GM21515 (cell line): ENCODE data around the gene IL31.

Experiments used
- ATAC-seq: cut with Tn5 transposase; IDR thresholded peaks from one replicate; pipeline ENCODE4 v1.9.1; 2021; ENCODE audit not compliant: unreplicated experiment

IL31 gene

DNA sequence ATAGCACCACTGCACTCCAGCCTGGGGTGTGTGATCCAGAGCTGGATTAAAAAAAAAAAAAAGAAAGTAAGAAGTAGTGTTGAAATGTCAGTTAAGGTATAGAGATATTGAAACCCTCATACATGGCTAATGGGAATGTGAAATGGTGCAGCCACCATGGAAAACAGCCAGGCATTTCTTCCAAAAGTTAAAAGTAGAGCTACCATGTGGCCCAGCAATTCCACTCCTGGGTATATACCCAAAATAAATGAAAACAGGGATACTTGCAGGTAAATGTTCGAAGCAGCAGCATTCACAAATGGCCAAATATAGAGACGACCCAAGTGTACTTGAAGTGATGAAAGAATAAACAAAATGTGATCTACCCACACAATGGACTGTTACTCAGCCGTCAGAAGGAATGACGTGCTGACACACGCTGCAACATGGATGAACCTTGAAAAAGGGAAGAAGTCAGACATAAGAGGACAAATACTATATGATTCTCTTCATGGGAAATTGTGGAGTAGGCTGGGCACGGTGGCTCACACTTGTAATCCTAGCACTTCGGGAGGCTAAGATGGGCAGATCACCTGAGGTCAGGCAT lies 15.2 kb downstream of the IL31 start:
- no peak for ATAC-seq

DNA sequence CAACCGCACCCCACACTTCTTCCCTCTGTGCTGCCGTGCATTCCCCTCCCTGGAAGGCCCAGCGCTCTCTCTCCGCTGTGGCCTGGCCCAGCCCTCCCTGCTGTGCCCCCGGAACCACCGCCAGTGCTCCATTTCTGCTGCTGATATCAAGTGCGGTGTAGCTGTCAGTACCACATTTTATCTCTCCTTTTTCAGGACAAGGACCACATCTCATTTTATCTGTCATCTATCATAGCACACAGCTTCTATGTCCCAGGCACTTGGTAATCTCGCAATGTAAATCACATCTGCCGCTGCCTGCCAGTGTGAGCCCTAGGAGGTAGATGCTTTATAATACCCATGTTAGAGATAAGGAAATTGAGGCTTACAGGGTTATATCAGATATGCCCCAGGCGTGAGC lies 18.3 kb downstream of the IL31 start:
- no peak for ATAC-seq

DNA sequence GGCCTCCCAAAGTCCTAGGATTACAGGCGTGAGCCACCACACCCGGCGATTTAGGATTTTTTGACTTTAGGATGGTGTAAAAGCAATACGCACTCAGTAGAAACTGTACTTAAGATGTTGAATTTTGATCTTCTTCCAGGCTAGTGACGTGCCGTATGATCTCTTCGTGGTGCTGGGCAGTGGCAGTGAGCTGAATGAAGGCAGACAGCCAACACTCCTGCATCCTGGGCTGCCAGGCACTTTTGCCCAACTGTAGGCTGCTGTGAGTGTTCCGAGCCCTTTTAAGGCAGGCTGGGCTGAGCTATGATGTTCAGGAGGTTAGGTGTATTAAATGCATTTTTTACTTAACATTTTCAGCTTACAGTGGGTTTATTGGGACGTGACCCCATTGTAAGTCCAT lies 21.3 kb downstream of the IL31 start:
- no peak for ATAC-seq

DNA sequence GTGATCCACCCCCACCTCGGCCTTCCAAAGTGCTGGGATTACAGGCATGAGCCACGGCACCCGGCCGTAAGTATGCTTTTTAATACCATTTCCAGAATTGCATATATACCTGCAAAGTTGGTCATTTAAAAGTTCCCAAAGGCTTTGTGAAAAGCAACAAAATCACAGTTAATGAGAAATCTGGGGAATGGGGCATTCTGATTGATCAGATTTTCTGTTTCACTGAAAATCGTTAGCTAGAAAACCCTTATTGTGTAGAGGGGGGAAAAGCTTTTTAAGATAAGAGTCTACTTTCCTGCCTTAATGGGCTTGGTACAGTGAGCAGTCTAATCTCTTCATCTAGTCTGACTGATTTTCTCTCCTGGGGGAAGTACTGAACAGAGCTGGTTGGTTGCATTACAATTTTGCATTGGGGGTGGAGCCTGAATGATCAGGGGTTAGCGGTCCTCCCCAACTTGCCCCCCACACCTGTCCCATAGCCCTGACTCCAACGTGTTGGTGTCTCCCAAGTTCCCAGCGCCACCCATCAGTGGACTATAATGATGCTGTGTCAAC lies 23.8 kb downstream of the IL31 start:
- no peak for ATAC-seq

DNA sequence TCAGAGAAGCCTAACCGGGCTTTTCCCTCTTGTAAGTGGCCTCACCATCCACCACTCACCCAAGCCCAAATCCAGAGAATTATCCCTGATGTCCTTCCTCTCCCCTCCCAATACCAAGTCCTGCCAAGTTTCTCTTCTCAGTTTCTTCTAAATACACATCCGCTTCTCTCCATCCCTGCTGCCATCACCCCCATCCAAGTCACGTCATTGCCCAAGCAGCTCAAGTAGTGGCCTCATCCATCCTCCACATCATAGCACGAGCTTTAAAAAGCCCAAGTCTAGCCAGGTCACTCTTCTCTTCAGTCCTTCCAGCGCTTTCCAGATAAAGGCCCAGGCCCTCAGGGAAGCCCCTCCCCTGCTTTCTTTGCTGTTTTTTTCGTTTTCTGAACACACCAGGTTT lies 25.4 kb downstream of the IL31 start:
- no peak for ATAC-seq

DNA sequence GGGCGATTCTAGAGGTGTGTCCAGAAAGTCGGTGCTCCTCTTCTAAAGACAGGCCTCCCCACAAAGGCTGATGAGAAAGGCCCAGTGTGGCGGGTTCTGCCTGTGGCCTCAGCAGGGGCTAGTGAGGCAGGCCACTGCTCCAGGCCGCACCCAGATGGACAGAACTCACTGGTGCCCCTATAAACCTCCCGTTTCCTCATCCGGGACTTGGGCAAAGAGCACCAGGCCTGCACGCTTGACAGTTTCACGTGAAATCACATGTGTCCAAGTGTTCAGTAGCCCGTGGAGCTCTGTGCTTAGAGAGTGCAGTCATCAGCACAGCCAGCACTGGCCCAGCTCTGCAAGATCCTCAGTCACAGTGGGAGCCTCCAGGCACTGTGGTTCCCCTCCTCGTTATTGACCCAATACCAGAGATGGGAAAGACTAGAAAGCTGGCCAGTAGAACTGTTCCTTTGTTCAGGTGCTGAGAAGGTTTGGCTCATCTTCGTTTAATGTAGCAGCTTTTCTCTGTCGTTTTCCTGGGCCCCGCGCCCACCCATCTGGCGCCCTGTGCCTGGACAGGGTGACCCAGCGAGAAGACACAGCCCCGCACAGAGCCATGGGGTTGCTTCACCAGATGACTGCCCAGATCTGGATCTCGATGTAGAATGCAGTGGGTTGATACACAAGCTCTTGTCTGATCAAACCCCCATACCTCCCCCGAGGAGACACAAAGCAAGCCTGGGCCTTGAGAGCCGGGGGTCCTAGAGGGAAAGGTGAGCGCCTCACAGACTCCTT lies 26.3 kb downstream of the IL31 start:
- ATAC-seq: no peak

DNA sequence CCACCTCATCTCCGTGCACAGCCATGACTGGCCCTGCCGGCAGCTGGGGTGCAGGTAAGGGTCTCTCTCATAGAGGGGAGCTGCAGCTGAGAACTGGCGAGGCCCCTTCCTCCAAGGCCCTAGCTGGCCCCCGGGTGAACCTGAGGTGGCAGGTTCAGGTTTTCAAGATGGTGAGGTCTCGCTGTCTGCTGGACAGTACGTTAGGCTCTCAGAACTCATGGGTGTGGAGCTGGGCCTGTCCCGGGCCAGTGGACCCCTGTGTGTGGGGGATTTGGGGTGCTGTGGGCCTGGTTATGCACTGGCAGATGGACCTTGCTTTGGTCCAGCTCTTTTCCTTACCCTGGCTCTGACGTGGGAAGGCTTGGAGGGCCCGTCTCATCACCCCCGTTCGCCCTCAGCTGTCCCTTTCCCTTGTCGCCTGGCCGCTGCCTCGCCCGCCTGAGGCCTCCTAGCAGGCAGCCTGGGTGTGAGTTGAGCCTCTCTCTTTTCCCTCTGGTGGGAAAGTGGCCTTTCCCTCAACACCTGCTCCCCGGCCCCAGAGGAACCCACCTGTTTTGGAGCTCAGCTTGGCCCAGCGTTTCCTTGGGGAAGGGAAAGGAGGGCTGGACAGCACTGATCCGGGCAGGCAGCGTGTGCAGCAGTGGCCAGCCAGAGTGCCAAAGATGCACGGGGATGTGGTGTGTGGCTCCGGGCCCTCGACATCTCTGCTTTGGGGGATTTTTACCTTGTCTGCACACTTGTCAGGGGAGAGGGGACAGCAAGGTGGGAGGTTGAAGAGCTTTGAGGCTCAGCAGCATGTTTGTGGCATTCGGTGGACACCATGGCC lies 28.3 kb downstream of the IL31 start:
- no peak for ATAC-seq

DNA sequence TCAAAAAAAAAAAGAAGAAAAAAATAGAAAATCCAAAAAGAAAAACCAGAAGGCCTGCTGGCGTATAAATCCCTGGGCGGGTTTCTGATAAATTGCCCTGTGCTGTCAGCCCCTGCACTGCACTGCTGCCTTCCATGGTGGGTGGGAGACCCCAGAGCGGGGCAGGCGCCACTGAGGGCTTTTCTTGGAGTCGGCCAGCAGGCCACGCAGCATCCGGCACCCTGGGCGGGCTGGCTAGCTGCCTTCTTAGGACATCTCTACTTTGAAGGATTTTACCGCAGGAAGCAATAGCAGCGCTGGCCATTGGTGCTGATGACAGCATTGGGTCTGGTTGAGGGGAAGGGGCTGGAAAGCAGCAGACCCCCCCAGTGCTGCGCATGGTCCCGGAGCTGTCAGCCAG lies 29.1 kb downstream of the IL31 start:
- no peak for ATAC-seq

DNA sequence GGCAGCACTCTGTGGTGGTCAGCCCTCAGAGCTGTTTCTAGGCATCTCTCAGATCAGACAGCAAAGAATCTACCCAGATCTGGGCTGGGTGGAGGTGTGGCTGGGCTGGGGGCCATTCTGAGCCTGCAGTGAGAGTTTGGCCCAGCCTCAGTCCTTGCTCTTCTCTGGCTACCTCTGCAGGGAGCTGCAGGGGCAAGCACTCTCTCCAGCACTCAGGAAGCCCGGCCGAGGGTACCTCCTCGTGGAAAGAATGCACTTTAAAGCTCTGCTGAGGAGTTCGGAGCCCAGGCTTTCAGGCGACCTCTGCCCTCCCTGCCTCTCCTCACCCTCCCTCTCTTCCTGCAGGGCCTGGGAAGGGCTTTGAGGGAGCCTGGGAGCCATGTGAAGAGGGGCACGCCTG lies 31.2 kb downstream of the IL31 start:
- ATAC-seq: no peak

DNA sequence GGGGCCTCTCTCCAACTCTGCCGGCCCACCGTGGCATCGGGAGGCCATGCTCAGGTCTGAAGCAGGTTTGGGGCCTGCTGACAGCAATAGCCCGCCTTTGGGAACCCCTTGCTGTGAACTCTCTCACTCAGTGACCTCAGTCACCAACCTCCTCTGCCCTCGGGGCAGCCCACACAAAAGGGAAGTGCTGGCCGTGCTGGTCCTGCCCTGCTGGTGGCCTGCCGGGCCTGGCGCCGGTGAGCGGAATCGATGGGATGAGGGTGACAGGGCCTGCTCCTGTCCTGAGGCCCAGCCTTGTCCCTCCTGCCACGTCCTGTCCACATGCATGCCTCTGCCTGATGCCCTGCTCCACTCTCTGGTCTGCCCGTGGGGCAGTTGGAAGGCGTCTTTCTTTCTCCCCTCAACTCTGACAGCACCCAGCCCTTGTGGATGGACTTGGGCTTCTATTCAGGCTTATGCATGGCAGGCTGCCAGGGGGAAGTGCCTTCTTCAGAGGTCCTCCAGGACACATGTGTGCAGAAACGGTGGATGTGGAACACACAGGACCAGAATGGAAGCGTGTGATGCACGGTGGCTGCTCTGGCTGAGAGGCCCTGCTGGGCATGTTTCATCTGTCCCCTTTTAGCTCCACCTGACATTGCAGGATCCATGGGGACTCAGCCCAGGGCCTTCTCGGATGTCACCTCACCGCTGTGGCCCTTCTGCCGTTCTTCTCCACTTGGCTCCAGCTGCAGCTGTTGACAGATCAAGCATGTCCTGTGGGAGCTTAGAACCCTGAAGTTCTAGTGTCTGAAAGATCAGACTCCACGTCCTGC lies 31.9 kb downstream of the IL31 start:
- ATAC-seq: no peak

DNA sequence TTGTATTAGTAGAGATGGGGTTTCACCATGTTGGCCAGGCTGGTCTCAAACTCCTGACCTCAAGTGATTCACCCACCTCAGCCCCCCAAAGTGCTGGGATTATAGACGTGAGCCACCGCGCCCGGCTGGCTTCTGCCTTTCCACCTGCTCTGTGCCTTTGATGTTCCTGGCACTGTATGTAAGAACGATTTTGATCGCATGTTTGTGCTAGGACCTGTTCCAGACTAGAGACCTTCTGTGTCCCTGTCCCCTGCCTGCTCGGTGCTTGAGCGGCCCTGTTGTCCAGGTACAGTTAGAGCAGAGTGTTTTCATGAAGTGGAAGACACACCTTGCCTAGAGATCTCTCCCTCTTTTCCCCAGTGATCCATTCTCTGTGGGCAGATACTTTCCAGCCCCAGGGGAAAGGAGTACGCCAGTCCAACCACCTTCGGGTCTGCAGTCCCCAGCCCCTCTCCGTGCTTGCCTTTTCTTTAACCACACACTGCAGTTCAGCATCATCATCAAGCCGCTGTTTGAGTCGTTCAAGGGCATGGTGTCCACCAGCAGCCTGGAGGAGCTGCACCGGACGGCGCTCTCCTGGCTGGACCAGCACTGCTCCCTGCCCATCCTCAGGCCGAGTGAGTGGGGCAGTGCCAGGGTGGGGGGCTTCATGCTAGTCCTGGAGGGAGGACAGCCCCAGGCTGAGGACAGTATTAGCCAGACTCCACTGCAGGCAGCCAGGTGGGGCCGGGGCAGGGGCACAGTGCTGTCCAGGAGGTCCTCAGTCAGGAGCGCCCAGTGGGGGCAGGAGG lies 33.4 kb downstream of the IL31 start:
- ATAC-seq: no peak

DNA sequence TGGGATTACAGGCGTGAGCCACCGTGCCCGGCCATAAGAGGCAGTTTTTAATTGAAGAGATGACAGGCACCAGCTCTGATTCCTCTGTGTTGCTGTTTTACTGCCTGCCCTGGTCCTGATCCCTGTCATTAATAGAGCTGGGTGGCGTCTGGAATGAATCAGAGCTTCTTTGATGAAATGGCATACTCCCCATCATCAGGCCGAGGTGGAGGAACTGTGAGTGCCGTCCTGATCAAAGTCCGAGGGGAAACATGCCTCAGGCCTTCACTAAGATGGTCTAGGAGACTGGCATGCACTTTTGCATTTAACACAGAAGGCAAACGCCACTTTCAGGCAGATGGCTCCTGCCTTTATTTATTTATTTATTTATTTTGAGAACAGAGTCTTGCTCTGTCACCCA lies 34.1 kb downstream of the IL31 start:
- ATAC-seq: no peak

DNA sequence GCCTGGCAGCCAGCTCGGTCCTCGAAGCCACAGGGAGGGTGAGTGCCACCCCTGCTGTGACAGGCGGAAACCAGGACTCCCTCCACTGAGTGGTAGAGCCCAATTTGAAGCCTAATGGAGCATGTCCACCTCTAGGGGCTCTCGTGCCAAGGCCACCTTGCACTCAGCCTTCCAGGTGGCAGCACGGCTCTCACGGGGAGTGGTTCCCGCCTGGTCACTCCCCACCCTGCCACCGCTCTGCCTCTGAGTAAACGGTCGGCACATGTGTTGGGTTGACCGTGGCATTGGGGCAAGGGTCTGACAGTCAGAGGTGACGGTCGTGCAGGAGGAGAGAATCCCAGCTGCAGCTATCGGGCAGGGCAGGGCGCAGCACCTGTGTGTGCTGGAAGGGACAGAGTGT lies 34.8 kb downstream of the IL31 start:
- no peak for ATAC-seq

DNA sequence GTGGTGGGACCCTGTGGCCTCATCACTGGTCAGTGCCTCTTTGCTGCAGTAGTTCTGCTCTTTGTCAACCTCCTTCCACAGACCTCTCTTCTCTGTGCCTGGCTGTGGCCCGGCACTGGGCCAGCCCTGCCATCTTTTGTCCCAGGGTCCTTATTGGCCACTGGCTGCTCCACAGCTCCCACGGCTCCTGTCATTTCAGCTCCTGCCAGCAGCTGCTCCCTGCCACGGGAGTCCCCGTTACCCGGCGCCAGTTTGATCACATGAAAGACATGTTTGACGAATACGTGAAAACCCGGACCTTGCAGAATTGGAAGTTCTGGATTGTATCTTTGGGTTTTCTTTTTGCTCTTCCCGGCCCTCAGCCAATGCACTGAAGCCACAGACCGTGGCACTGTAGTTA lies 35.4 kb downstream of the IL31 start:
- no peak for ATAC-seq

DNA sequence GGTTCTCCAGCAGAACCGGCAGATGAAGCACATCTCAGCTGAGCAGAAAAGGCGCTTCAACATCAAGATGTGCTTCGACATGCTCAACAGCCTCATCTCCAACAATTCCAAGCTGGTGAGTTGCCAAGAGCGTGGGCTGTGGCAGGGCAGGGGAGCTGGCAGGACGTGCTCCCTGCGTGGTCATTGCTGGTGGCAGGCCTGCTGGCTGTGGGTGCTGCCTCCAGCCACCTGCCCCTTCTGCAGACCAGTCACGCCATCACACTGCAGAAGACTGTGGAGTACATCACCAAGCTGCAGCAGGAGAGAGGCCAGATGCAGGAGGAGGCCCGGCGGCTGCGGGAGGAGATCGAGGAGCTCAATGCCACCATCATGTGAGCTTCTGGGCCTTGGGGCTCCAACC lies 35.8 kb downstream of the IL31 start:
- ATAC-seq: no peak

DNA sequence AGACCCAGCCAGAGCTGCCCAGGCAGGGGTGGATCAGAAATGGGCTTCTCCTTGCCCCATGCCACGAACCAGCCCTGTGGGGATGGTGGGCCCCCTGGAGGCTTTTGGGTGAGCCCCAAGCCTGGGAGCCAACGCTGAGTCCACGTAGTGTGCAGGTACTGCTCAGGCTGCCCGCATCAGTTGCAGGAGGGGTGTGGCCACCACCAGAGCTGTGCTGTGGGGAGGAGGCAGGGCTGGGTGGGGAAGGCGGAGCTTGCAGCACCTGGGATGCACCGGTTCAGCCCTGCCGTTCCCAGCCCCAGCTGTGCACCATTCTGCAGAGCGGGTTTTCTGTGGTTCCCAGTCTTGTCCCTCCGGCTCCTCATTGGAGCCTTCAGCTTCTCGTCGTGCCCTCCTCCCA lies 36.3 kb downstream of the IL31 start:
- ATAC-seq: no peak

DNA sequence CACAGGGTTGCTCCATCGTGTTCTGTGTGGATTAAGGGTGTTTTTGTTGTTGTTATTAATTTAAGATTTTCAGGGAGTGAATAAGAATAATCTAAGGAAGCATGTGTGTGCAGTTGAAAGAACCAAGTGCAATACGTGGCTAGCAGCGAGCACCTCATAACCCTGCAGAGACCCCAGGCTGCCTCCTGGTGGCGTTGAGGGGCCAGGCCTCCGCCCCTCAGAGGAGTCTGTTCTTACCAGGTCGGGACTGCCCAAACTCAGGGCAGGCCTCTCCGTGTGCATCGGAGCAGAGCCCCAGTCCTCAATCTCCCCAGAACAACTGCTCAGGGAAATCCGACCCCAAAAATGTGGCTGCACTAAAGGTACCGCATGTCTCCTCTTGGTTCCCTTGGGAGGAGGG lies 36.8 kb downstream of the IL31 start:
- no peak for ATAC-seq

DNA sequence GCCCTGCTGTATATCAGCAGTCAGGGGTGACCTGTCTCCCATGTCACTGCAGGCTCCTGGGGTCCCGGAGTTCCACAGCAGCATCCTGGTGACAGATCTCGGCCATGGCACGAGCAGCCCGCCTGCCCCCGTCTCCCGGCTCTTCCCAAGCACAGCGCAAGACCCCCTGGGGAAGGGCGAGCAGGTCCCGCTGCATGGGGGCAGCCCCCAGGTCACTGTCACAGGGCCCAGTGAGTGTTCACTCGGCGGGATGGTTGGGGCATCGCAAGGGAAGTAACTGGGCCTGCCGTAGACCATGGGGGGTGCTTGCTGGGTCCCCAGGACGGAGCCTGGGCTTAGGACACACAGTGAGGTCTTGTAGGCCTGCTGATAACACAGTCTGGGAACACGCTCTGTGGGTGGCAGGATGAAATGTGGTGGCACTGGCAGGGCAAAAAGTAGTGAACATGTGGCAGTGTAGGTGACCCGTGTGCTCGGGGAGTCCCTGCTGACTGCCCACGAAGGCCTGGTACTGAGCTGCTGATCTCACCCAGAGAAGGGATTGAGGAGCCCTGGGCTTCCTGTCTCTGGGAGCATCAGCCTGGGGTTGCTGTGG lies 38.5 kb downstream of the IL31 start:
- no peak for ATAC-seq

DNA sequence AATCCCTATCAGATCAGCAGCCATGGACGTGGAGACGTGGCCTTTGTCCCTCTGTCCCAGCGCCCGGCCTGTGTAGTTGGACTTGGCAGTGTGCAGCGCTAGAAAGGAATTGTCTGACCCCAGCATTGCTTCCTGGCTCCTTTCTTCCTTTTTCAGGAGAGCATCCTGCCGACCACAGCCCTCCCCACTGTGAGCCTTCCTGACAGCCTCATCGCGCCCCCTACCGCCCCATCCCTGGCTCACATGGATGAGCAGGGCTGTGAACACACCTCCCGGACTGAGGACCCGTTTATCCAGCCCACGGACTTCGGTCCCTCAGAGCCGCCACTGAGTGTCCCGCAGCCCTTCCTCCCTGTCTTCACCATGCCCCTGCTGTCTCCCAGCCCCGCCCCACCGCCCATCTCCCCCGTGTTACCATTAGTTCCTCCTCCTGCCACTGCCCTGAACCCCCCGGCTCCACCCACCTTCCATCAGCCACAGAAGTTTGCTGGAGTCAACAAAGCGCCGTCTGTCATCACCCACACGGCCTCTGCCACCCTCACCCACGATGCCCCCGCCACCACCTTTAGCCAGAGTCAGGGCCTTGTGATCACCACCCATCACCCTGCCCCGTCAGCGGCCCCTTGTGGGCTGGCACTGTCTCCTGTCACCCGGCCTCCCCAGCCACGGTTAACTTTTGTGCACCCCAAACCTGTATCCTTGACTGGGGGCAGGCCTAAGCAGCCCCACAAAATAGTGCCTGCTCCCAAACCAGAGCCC lies 40.6 kb downstream of the IL31 start:
- no peak for ATAC-seq
